ENCODE measurements around the gene PTPN6. TPM values are rescaled to one million over a fixed set of nuclear protein-coding genes. Genes with fewer than 3 reads are reported as not detected.

Gene PTPN6
- total and polyA plus RNA-seq, 2 donors (not counting 1 experiment from before 2014, with no cell fraction given): 0.06 TPM; not detected in 1

DNA sequence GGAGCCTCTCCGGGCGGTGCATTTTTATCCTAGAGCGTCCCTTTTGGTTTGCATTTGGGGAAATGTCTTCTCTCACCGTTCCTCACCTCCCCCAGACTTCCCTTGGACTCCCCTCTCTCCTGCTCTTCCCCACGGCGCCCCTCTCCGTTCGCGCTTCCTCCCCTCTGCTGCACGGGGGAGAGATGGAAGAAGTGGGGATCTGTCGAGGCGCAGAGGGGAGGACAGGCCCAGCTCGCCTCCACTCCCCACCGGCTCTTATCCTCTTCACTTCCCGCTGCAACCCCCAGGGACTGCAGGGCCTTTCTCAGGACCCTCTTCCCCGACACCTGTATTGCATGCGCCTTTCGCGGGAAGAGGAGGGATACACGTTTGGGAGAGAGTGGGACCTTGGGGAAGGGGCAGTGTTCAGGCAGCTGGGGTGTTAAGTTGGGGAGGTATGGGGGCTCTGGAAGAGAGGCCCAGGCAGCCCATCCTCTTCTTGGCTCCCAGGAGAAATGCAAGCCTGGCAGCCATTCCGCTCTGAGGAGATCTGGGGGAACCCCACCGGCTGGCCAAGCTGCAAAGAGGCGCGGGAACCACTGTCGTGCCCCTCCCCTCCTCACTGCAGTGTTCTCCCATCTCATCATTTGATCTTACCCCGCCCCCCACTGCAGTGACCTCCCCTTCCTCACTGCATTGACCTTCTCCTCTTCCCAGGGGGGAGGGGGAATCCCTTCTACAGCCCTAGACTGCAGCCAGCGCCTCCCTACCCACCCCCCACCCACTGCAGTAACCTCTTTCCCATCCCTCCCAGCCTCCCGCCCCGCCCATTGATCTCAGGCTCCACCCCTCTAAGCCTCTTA is 36.0 kb upstream of the PTPN6 start:
- Histone ChIP-seq H2AFZ (ENCODE audit: low read length) (no peak overlapping the region), H3K27ac (ENCODE audit: insufficient read depth, low read length) (no peak overlapping the region), H3K4me1 (ENCODE audit: control insufficient read depth, extremely low read depth, insufficient read depth, low read length) (peaks cover 2% of the 10 kb centered on the region), H4K20me1 (ENCODE audit: control insufficient read depth, extremely low read depth, insufficient read depth, low read length) (no peaks in the 10 kb centered on the region), H3K4me3 (replicated peaks in 1 of 4; ENCODE audit: control extremely low read depth in 1 of 4, insufficient read depth in 1 of 4, low read depth in 3 of 4, low read length in 4 of 4) (peak overlapping the region; percentile 63 to 75 (median 70)), H3K36me3 (ENCODE audit: control insufficient read depth, insufficient read depth, low read length) (peaks cover 9% of the 10 kb centered on the region), H3K79me2 (ENCODE audit: control insufficient read depth, insufficient read depth, low read length) (peaks cover 3% of the 10 kb centered on the region), H3K27me3 (ENCODE audit: control insufficient read depth, insufficient read depth, low read length) (no peaks in the 10 kb centered on the region), H3K9me3 (ENCODE audit: control insufficient read depth, insufficient read depth, low read depth, low read length) (no peaks in the 10 kb centered on the region), H3K9ac (ENCODE audit: insufficient read depth, low read length) (peak overlapping the region; percentile 56), H3K4me2 (ENCODE audit: extremely low read depth, insufficient read depth, low read length) (peak overlapping the region; percentile 84)
- no peak for TF ChIP-seq EZH2 (IDR thresholded peaks at IDR 0.05; ENCODE audit: low read length, missing control alignments)
- TF ChIP-seq, protein P1, sequence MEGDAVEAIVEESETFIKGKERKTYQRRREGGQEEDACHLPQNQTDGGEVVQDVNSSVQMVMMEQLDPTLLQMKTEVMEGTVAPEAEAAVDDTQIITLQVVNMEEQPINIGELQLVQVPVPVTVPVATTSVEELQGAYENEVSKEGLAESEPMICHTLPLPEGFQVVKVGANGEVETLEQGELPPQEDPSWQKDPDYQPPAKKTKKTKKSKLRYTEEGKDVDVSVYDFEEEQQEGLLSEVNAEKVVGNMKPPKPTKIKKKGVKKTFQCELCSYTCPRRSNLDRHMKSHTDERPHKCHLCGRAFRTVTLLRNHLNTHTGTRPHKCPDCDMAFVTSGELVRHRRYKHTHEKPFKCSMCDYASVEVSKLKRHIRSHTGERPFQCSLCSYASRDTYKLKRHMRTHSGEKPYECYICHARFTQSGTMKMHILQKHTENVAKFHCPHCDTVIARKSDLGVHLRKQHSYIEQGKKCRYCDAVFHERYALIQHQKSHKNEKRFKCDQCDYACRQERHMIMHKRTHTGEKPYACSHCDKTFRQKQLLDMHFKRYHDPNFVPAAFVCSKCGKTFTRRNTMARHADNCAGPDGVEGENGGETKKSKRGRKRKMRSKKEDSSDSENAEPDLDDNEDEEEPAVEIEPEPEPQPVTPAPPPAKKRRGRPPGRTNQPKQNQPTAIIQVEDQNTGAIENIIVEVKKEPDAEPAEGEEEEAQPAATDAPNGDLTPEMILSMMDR (conservative IDR thresholded peaks at IDR 0.05 in 1 of 2, IDR thresholded peaks at IDR 0.05 in 1 of 2; ENCODE audit: low read depth in 1 of 2, low read length in 2 of 2): no peak
- no peak for DNase-seq (ENCODE audit: low read depth in 2 of 2)

DNA sequence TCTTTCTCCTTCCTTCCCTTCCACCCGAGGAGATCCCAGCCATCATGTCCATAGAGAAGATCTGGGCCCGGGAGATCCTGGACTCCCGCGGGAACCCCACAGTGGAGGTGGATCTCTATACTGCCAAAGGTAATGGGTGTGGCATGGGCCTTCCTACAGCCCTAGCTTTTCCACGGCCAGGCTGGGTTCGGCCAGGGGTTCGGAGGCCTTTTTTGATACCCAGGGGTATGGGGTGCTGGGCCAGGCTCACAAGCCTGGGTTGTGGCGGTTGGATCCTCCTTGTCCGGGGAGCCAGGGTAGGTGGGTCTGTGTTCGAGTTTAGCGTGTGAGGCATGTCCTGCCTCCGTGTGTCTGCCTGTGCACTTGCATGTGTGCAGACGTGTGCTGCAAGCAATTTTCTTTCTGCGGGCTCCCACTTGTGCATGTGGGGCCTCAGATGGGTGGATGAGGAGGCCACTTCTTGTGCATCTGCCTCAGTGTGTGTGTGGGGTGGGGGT is 35.3 kb upstream of the PTPN6 start:
- Histone ChIP-seq H3K36me3 (ENCODE audit: control insufficient read depth, insufficient read depth, low read length) (peaks cover 9% of the 10 kb centered on the region), H2AFZ (ENCODE audit: low read length) (no peak overlapping the region), H3K4me1 (ENCODE audit: control insufficient read depth, extremely low read depth, insufficient read depth, low read length) (peaks cover 2% of the 10 kb centered on the region), H3K27ac (ENCODE audit: insufficient read depth, low read length) (no peak overlapping the region), H3K27me3 (ENCODE audit: control insufficient read depth, insufficient read depth, low read length) (no peaks in the 10 kb centered on the region), H3K9ac (ENCODE audit: insufficient read depth, low read length) (no peak overlapping the region), H3K79me2 (ENCODE audit: control insufficient read depth, insufficient read depth, low read length) (peaks cover 3% of the 10 kb centered on the region), H3K9me3 (ENCODE audit: control insufficient read depth, insufficient read depth, low read depth, low read length) (no peaks in the 10 kb centered on the region), H3K4me2 (ENCODE audit: extremely low read depth, insufficient read depth, low read length) (peak overlapping the region; percentile 44), H3K4me3 (replicated peaks in 1 of 4; ENCODE audit: control extremely low read depth in 1 of 4, insufficient read depth in 1 of 4, low read depth in 3 of 4, low read length in 4 of 4) (peak overlapping the region in 1 of 4 experiments; percentile 75), H4K20me1 (ENCODE audit: control insufficient read depth, extremely low read depth, insufficient read depth, low read length) (no peaks in the 10 kb centered on the region)
- no peak for TF ChIP-seq EZH2 (IDR thresholded peaks at IDR 0.05; ENCODE audit: low read length, missing control alignments)
- TF ChIP-seq, protein P1 (conservative IDR thresholded peaks at IDR 0.05 in 1 of 2, IDR thresholded peaks at IDR 0.05 in 1 of 2; ENCODE audit: low read depth in 1 of 2, low read length in 2 of 2): no peak
- no peak for DNase-seq (ENCODE audit: low read depth in 2 of 2)

DNA sequence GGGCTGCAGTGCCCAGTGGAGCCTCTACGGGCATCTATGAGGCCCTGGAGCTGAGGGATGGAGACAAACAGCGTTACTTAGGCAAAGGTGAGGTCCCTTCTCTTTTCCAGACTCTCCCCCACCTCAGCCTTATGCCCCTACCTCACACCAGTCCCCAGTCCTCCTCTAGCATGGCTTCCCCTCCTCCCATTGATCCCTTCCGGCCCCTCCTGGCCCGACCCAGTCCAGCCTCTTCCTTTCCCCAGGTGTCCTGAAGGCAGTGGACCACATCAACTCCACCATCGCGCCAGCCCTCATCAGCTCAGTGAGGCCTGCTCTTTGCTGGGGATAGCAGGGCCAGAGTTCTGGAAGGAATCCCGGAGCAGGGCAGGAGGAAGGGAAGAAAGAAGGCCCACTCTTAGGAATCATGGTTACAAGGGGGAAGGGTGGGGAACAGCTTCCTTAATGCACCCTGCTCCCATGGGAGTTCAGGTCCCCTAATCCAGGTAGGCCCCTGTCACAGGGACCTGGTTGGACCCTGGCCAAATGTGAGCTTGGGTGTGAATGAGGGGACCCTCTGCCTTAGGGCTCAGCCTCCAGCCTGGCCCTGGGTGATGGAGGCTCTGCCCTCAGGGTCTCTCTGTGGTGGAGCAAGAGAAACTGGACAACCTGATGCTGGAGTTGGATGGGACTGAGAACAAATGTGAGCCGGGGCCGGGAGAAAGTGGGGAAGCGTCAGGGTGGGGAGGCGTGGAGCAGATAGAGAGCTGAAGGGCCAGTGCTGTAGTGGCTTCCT is 34.5 kb upstream of the PTPN6 start:
- no peak overlapping the region for H3K4me3 ChIP-seq (replicated peaks in 1 of 4; ENCODE audit: control extremely low read depth in 1 of 4, insufficient read depth in 1 of 4, low read depth in 3 of 4, low read length in 4 of 4)
- H3K27me3 ChIP-seq (ENCODE audit: control insufficient read depth, insufficient read depth, low read length): no peaks in the 10 kb centered on the region
- no peak overlapping the region for H3K9ac ChIP-seq (ENCODE audit: insufficient read depth, low read length)
- H3K9me3 ChIP-seq (ENCODE audit: control insufficient read depth, insufficient read depth, low read depth, low read length): no peaks in the 10 kb centered on the region
- H4K20me1 ChIP-seq (ENCODE audit: control insufficient read depth, extremely low read depth, insufficient read depth, low read length): no peaks in the 10 kb centered on the region
- H3K79me2 ChIP-seq (ENCODE audit: control insufficient read depth, insufficient read depth, low read length): peaks cover 3% of the 10 kb centered on the region
- TF ChIP-seq, protein P1 (conservative IDR thresholded peaks at IDR 0.05 in 1 of 2, IDR thresholded peaks at IDR 0.05 in 1 of 2; ENCODE audit: low read depth in 1 of 2, low read length in 2 of 2): no peak
- peaks cover 2% of the 10 kb centered on the region for H3K4me1 ChIP-seq (ENCODE audit: control insufficient read depth, extremely low read depth, insufficient read depth, low read length)
- no peak for DNase-seq (ENCODE audit: low read depth in 2 of 2)
- peaks cover 12% of the 10 kb centered on the region for H3K36me3 ChIP-seq (ENCODE audit: control insufficient read depth, insufficient read depth, low read length)
- no peak overlapping the region for H2AFZ ChIP-seq (ENCODE audit: low read length)
- no peak overlapping the region for H3K4me2 ChIP-seq (ENCODE audit: extremely low read depth, insufficient read depth, low read length)
- H3K27ac ChIP-seq (ENCODE audit: insufficient read depth, low read length): no peak overlapping the region

All from fibroblast of lung (primary cell).